Fibroblast of upper back skin (primary cell): ENCODE data around the gene BOD1.
A peak's percentile ranks its signal among the peaks of the same experiment; 100 is the strongest.

Experiments used
- DNase-seq: peaks from one replicate; pipeline ENCODE4 v3.0.0-alpha.2; 2013

BOD1 gene

GRCh38 chr5:173616577-173617118 is at the start of gene BOD1:
TSS of gene BOD1 (minus strand) at chr5:173616650. CDS start at chr5:173616436, 214 bp downstream.
- DNase-seq, result peak; percentile 98

- no peak for DNase-seq
These were observed 48.9 kb upstream of the BOD1 start for GRCh38 chr5:173665326-173665725.

- DNase-seq, result no peak
These were observed 47.7 kb upstream of the BOD1 start for GRCh38 chr5:173664154-173664526.

- no peak for DNase-seq
These were observed 47.1 kb upstream of the BOD1 start for GRCh38 chr5:173663352-173664153.

- no peak for DNase-seq
These were observed 46.3 kb upstream of the BOD1 start for GRCh38 chr5:173662581-173663351.

- DNase-seq, result no peak
These were observed 44.2 kb upstream of the BOD1 start for GRCh38 chr5:173660481-173661280.

GRCh38 chr5:173659423-173659822 is 43.0 kb upstream of the BOD1 start:
- no peak for DNase-seq

- DNase-seq, result no peak
These were observed 41.4 kb upstream of the BOD1 start for GRCh38 chr5:173657741-173658356.

GRCh38 chr5:173655196-173655797 is 38.8 kb upstream of the BOD1 start:
- no peak for DNase-seq

- no peak for DNase-seq
These were observed 37.5 kb upstream of the BOD1 start for GRCh38 chr5:173653822-173654523.

- no peak for DNase-seq
These were observed 31.9 kb upstream of the BOD1 start for GRCh38 chr5:173648308-173648866.

- no peak for DNase-seq
These were observed 30.2 kb upstream of the BOD1 start for GRCh38 chr5:173646692-173647091.

GRCh38 chr5:173645890-173646574 is 29.6 kb upstream of the BOD1 start:
- no peak for DNase-seq

- peak; percentile 60 for DNase-seq
These were observed 29.0 kb upstream of the BOD1 start for GRCh38 chr5:173645437-173645807.

- no peak for DNase-seq
These were observed 28.4 kb upstream of the BOD1 start for GRCh38 chr5:173644673-173645436.

- DNase-seq, result no peak
These were observed 27.5 kb upstream of the BOD1 start for GRCh38 chr5:173643964-173644363.

GRCh38 chr5:173642895-173643481 is 26.5 kb upstream of the BOD1 start:
- DNase-seq, result no peak

GRCh38 chr5:173642191-173642816 is 25.9 kb upstream of the BOD1 start:
- DNase-seq, result no peak
